ENCODE measurements around the gene ADRM1. TPM values are rescaled to one million over a fixed set of nuclear protein-coding genes. Genes with fewer than 3 reads are reported as not detected.

Gene ADRM1
- total and polyA plus RNA-seq, 10 donors: 60.5 to 112 (median 79.2) TPM

GRCh38 chr20:62355878-62356588, 53.2 kb downstream of the ADRM1 start:
- H3K4me1 ChIP-seq: peaks cover 26 to 75% (median 51%) of the 10 kb centered on the region in 6 donors
- H3K4me3 ChIP-seq: peak overlapping the region in 1 of 8 donors; percentile 40
- 46 to 63% (median 60%) methylated on average over 27 to 29 of the region's 29 CpGs for WGBS, 5 donors
- intact Hi-C loops (cut with DNase I; ENCODE audit: low total_unique reads): no loop called here
- H3K27ac ChIP-seq: peak overlapping the region; percentile 53 to 87 (median 79)
- TF ChIP-seq POLR2A (IDR thresholded peaks at IDR 0.05) (no peak), POLR2AphosphoS5 (IDR thresholded peaks at IDR 0.05) (peak; percentile 38 to 77 (median 75))
- peaks cover 0 to 6% (median 0%) of the 10 kb centered on the region in 7 donors for H3K27me3 ChIP-seq (replicated peaks in 1 of 7)
- DNase-seq: no peak
- peaks cover 0 to 27% (median 5%) of the 10 kb centered on the region in 6 donors for H3K36me3 ChIP-seq
- no peaks in the 10 kb centered on the region for H3K9me3 ChIP-seq

DNA sequence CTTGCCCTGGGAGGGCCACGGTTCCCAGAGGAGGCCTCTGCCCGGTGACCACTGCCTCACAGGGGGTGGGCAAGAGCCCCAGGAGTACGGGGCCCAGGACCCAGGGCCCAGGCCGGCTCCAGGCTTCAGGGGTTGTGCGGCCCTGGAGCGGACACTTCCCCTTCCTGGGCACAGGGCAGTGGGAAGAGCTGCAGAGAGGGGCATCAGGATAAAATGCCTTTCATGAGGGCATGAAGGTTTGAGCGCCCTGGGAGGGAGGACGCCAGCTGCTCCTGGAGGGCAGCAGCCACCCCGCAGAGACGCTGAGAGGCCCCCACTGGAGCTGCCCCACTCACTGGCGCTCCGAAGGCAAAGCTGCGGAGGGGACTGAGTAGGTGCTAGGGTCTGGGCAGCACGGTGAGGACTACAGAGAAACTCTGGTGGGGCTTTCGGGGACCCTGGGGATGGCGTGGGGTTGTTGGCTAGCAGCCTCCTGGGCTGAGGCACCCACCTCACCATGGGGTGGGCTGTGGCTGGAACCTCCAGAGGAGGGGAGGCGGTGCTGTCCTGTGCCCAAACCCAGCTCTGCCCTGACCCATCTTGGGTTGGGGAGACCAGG, 53.9 kb downstream of the ADRM1 start:
- WGBS, 5 donors: 53 to 68% (median 60%) methylated on average over 14 to 17 of the region's 17 CpGs
- TF ChIP-seq POLR2AphosphoS5 (IDR thresholded peaks at IDR 0.05): no peak
- no peak for TF ChIP-seq POLR2A (IDR thresholded peaks at IDR 0.05)
- TF ChIP-seq CTCF (IDR thresholded peaks at IDR 0.05 in 8 of 11, conservative IDR thresholded peaks at IDR 0.05 in 3 of 11): no peak
- H3K4me3 ChIP-seq: peak overlapping the region in 2 of 8 donors; percentile 3 to 40
- H3K4me1 ChIP-seq: peaks cover 26 to 81% (median 58%) of the 10 kb centered on the region in 6 donors
- H3K27ac ChIP-seq: peak overlapping the region; percentile 53 to 87 (median 79)
- DNase-seq: no peak
- peaks cover 0 to 27% (median 1%) of the 10 kb centered on the region in 6 donors for H3K36me3 ChIP-seq
- intact Hi-C loops (cut with DNase I; ENCODE audit: low total_unique reads): no loop called here
- H3K9me3 ChIP-seq: no peaks in the 10 kb centered on the region
- peaks cover 0 to 6% (median 0%) of the 10 kb centered on the region in 7 donors for H3K27me3 ChIP-seq (replicated peaks in 1 of 7)

GRCh38 chr20:62357187-62357667, 54.4 kb downstream of the ADRM1 start:
- intact Hi-C loops (cut with DNase I; ENCODE audit: low total_unique reads): no loop called here
- peak overlapping the region in 2 of 8 donors; percentile 3 to 40 for H3K4me3 ChIP-seq
- H3K27ac ChIP-seq: peak overlapping the region; percentile 53 to 87 (median 79)
- no peak for DNase-seq
- peaks cover 0 to 6% (median 0%) of the 10 kb centered on the region in 7 donors for H3K27me3 ChIP-seq (replicated peaks in 1 of 7)
- peaks cover 26 to 87% (median 61%) of the 10 kb centered on the region in 6 donors for H3K4me1 ChIP-seq
- TF ChIP-seq CTCF (IDR thresholded peaks at IDR 0.05 in 8 of 11, conservative IDR thresholded peaks at IDR 0.05 in 3 of 11) (no peak), POLR2A (IDR thresholded peaks at IDR 0.05) (no peak), POLR2AphosphoS5 (IDR thresholded peaks at IDR 0.05) (peak; percentile 65 to 85 (median 77))
- no peaks in the 10 kb centered on the region for H3K9me3 ChIP-seq
- 28 to 35% (median 29%) methylated on average over 6 to 25 of the region's 25 CpGs for WGBS, 5 donors
- peaks cover 0 to 27% (median 0%) of the 10 kb centered on the region in 6 donors for H3K36me3 ChIP-seq

DNA sequence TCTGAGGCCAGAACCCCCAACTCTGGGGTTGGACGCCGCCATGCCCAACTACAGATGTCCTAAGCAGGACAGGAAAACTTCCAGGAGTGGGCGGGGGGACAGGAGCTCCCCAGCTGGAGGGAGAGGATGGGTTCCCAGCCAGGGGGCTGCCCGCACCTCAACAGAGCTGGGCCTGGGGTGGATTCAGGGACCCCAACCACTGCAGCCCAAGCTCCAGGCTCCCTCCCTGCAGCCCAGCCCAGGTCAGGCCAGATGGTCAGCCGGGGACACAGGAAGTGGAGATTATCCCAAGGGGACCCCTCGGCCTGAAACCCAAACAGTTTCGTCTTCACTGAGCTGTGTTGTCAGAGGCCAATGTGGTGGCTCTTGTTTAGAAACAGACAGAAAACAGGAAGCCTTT, 54.9 kb downstream of the ADRM1 start:
- intact Hi-C loops (cut with DNase I; ENCODE audit: low total_unique reads): no loop called here
- Histone ChIP-seq H3K4me1 (peaks cover 26 to 90% (median 63%) of the 10 kb centered on the region in 6 donors), H3K4me3 (peak overlapping the region in 1 of 8 donors; percentile 40), H3K27me3 (replicated peaks in 1 of 7) (peaks cover 0 to 6% (median 0%) of the 10 kb centered on the region in 7 donors), H3K36me3 (peaks cover 0 to 25% (median 0%) of the 10 kb centered on the region in 6 donors), H3K27ac (peak overlapping the region; percentile 53 to 87 (median 79)), H3K9me3 (no peaks in the 10 kb centered on the region)
- TF ChIP-seq POLR2AphosphoS5 (IDR thresholded peaks at IDR 0.05) (no peak), CTCF (IDR thresholded peaks at IDR 0.05 in 8 of 11, conservative IDR thresholded peaks at IDR 0.05 in 3 of 11) (no peak), POLR2A (IDR thresholded peaks at IDR 0.05) (no peak)
- DNase-seq: no peak
- 33 to 48% (median 46%) methylated on average over 6 to 7 of the region's 7 CpGs for WGBS, 5 donors

Small RNAs within 50 kb of the gene (microRNA-seq; reads per million reads assigned to microRNA genes)
- 0.57 to 2.2 (median 1.4) reads per million in 3 donors for gene MIR4758

Other genes with a start within 250 kb of the ADRM1 start
- 10 to 100 TPM; 15.5 to 28.3 (median 18.6) TPM for gene TAF4, start 237.1 kb upstream of the ADRM1 start, total RNA-seq
- gene TAF4, start 237.1 kb upstream of the ADRM1 start, polyA plus RNA-seq: 1 to 10 TPM; 4.3 to 7.2 (median 4.4) TPM
- gene LSM14B, start 180.5 kb upstream of the ADRM1 start, total RNA-seq: 10 to 100 TPM; 17.6 to 37.6 (median 31.9) TPM
- gene LSM14B, start 180.5 kb upstream of the ADRM1 start, polyA plus RNA-seq: 10 to 100 TPM; 14.0 to 20.1 (median 15.0) TPM
- gene PSMA7, start 159.6 kb upstream of the ADRM1 start, total RNA-seq: 100 to 1,000 TPM; 157 to 247 (median 180) TPM
- 100 to 1,000 TPM; 178 to 281 (median 235) TPM for gene PSMA7, start 159.6 kb upstream of the ADRM1 start, polyA plus RNA-seq
- 10 to 100 TPM; 13.0 to 18.6 (median 14.3) TPM for gene SS18L1, start 159.2 kb upstream of the ADRM1 start, total RNA-seq
- 10 to 100 TPM in 1 of 3 donors, 1 to 10 TPM in 2; 6.7 to 11.0 (median 8.4) TPM for gene SS18L1, start 159.2 kb upstream of the ADRM1 start, polyA plus RNA-seq
- gene MTG2, start 120.0 kb upstream of the ADRM1 start, total RNA-seq: 10 to 100 TPM; 22.6 to 39.8 (median 37.5) TPM
- 10 to 100 TPM; 26.9 to 41.3 (median 37.7) TPM for gene MTG2, start 120.0 kb upstream of the ADRM1 start, polyA plus RNA-seq
- not detected for gene HRH3, start 82.7 kb upstream of the ADRM1 start, total RNA-seq
- gene HRH3, start 82.7 kb upstream of the ADRM1 start, polyA plus RNA-seq: not detected
- 10 to 100 TPM; 40.6 to 81.7 (median 64.8) TPM for gene OSBPL2, start 64.5 kb upstream of the ADRM1 start, total RNA-seq
- gene OSBPL2, start 64.5 kb upstream of the ADRM1 start, polyA plus RNA-seq: 10 to 100 TPM in 2 of 3 donors, 1 to 10 TPM in 1; 9.2 to 19.6 (median 14.0) TPM
- 100 to 1,000 TPM in 4 of 7 donors, 10 to 100 TPM in 3; 69.8 to 203 (median 108) TPM for gene LAMA5, start 64.3 kb downstream of the ADRM1 start, total RNA-seq
- 100 to 1,000 TPM in 2 of 3 donors, 10 to 100 TPM in 1; 46.5 to 266 (median 128) TPM for gene LAMA5, start 64.3 kb downstream of the ADRM1 start, polyA plus RNA-seq
- 1,000 to 10,000 TPM; 1,168 to 3,909 (median 1,666) TPM for gene RPS21, start 84.1 kb downstream of the ADRM1 start, total RNA-seq
- over 10,000 TPM in 2 of 3 donors, 1,000 to 10,000 TPM in 1; 9,792 to 11,722 (median 10,372) TPM for gene RPS21, start 84.1 kb downstream of the ADRM1 start, polyA plus RNA-seq
- gene CABLES2, start 104.3 kb downstream of the ADRM1 start, total RNA-seq: 1 to 10 TPM; 3.9 to 5.9 (median 4.1) TPM
- 1 to 10 TPM; 2.0 to 2.7 (median 2.4) TPM for gene CABLES2, start 104.3 kb downstream of the ADRM1 start, polyA plus RNA-seq
- not detected for gene RBBP8NL, start 124.5 kb downstream of the ADRM1 start, total RNA-seq
- under 1 TPM in 1 of 3 donors, not detected in 2; 0.03 TPM for gene RBBP8NL, start 124.5 kb downstream of the ADRM1 start, polyA plus RNA-seq
- under 1 TPM in 2 of 7 donors, not detected in 5; 0.13 to 0.19 TPM for gene GATA5, start 173.0 kb downstream of the ADRM1 start, total RNA-seq
- gene GATA5, start 173.0 kb downstream of the ADRM1 start, polyA plus RNA-seq: under 1 TPM in 1 of 3 donors, not detected in 2; 0.02 TPM

Measured in spleen (tissue), 11 donors.